Neural cell (in vitro differentiated cells): ENCODE measurements around the gene LYRM7. TPM values are rescaled to one million over a fixed set of nuclear protein-coding genes. Genes with fewer than 3 reads are reported as not detected.

Source experiments
- H2AFZ ChIP-seq: fragments of 200-600, 300-800 bp; sonication (generic), shearing (Covaris generic); 2 replicates; pipeline ENCODE4 v1.6.0; 2014; ENCODE audit warnings: low read depth, mild to moderate bottlenecking, antibody characterized with exemption, low read length, moderate library complexity
- H3F3A ChIP-seq: fragments of 200-600 bp; shearing (Covaris generic); 2 replicates; pipeline ENCODE4 v1.6.1; 2016; ENCODE audit warnings: mild to moderate bottlenecking, moderate library complexity, mixed read lengths, antibody characterized with exemption, low read length; ENCODE audit not compliant: insufficient read depth, poor library complexity, severe bottlenecking
- H3K27ac ChIP-seq: fragments of 200-600, 300-800 bp; sonication (generic), shearing (Covaris generic); 2 replicates; pipeline ENCODE4 v1.5.1; 2014; ENCODE audit warnings: mild to moderate bottlenecking, low read length, moderate library complexity
- H3K27me3 ChIP-seq: fragments of 300-800, 200-600 bp; sonication (generic), shearing (Covaris generic); 2 replicates; pipeline ENCODE4 v1.6.0; 2014; ENCODE audit warnings: mild to moderate bottlenecking, low read depth, low read length, moderate library complexity; ENCODE audit not compliant: insufficient read depth
- H3K36me3 ChIP-seq: fragments of 300-800, 200-600 bp; sonication (generic), shearing (Covaris generic); 2 replicates; pipeline ENCODE4 v1.5.1; 2014; ENCODE audit warnings: mild to moderate bottlenecking, antibody characterized with exemption, low read length, moderate library complexity; ENCODE audit not compliant: insufficient read depth
- H3K4me2 ChIP-seq: fragments of 300-800, 200-600 bp; sonication (generic), shearing (Covaris generic); 2 replicates; pipeline ENCODE4 v1.6.0; 2014; ENCODE audit warnings: mild to moderate bottlenecking, low read length
- H3K4me3 ChIP-seq: fragments of 300-800, 200-600 bp; sonication (generic), shearing (Covaris generic); 2 replicates; pipeline ENCODE4 v1.5.1; 2014; ENCODE audit warnings: mild to moderate bottlenecking, low read length, moderate library complexity
- H3K79me2 ChIP-seq: fragments of 200-600 bp; shearing (Covaris generic); replicated peaks from 2 replicates; pipeline ENCODE4 v1.6.0; 2014; ENCODE audit warnings: mild to moderate bottlenecking, low read length, moderate library complexity; ENCODE audit not compliant: insufficient read depth
- H3K9ac ChIP-seq: fragments of 300-800, 200-600 bp; sonication (generic), shearing (Covaris generic); 2 replicates; pipeline ENCODE4 v1.6.1; 2016; ENCODE audit warnings: mild to moderate bottlenecking, low read length, mixed read lengths
- H3K9me2 ChIP-seq: fragments of 200-600 bp; shearing (Covaris generic); 2 replicates; pipeline ENCODE4 v1.6.1; 2016; ENCODE audit warnings: mild to moderate bottlenecking, low read length, mixed read lengths; ENCODE audit not compliant: insufficient read depth
- H3K9me3 ChIP-seq: fragments of 200-600, 300-800 bp; sonication (generic), shearing (Covaris generic); 2 replicates; pipeline ENCODE4 v1.6.1; 2016; ENCODE audit warnings: mild to moderate bottlenecking, mixed run types, low read length, moderate library complexity, mixed read lengths
- H4K20me1 ChIP-seq: fragments of 200-600 bp; shearing (Covaris generic); 2 replicates; pipeline ENCODE4 v1.6.1; 2016; ENCODE audit warnings: mild to moderate bottlenecking, mixed run types; ENCODE audit not compliant: insufficient read depth
- CTCF ChIP-seq: fragments of 450-650 bp; IDR thresholded peaks from 2 replicates; pipeline ENCODE4 v1.5.1; 2014; ENCODE audit warnings: antibody characterized with exemption, mild to moderate bottlenecking, moderate library complexity; ENCODE audit not compliant: poor library complexity, severe bottlenecking
- EP300 ChIP-seq: fragments of 450-650 bp; conservative IDR thresholded peaks from 2 replicates; pipeline ENCODE4 v1.6.1; 2014; ENCODE audit warnings: antibody characterized with exemption, mild to moderate bottlenecking, moderate library complexity; ENCODE audit not compliant: poor library complexity, severe bottlenecking
- EZH2 ChIP-seq: fragments of 200-600, 300-800 bp; shearing (Covaris generic), sonication (generic); IDR thresholded peaks from 2 replicates; pipeline ENCODE4 v1.6.1; 2014; ENCODE audit warnings: antibody characterized with exemption, low read length, borderline replicate concordance, mild to moderate bottlenecking; ENCODE audit not compliant: insufficient read depth, poor library complexity, severe bottlenecking
- MXI1 ChIP-seq: fragments of 450-650 bp; conservative IDR thresholded peaks from 2 replicates; pipeline ENCODE4 v1.6.1; 2014; ENCODE audit warnings: antibody characterized with exemption, mild to moderate bottlenecking; ENCODE audit not compliant: poor library complexity, severe bottlenecking
- POLR2AphosphoS5 ChIP-seq: IDR thresholded peaks from 2 replicates; pipeline ENCODE4 v1.6.1; 2012
- RAD21 ChIP-seq: fragments of 450-650 bp; conservative IDR thresholded peaks from 2 replicates; pipeline ENCODE4 v1.6.1; 2014; ENCODE audit warnings: antibody characterized with exemption, mild to moderate bottlenecking, moderate library complexity
- REST ChIP-seq: IDR thresholded peaks from 2 replicates; pipeline ENCODE4 v1.6.1; 2012; ENCODE audit warnings: borderline replicate concordance
- SMC3 ChIP-seq: fragments of 450-650 bp; conservative IDR thresholded peaks from 2 replicates; pipeline ENCODE4 v1.6.1; 2014; ENCODE audit warnings: antibody characterized with exemption, mild to moderate bottlenecking, moderate library complexity; ENCODE audit not compliant: poor library complexity
- TAF1 ChIP-seq: IDR thresholded peaks from 2 replicates; pipeline ENCODE4 v1.6.1; 2012; ENCODE audit warnings: low read depth
- polyA plus RNA-seq: library from polyadenylated mRNA; depleted of rRNA; stranded (reverse); fragments of >200 nt; gene quantifications from 2 replicates; pipeline ENCODE4 v1.2.3, GENCODE V29; 2014

LYRM7 gene
- polyA plus RNA-seq, 1 donor from 2014 or later: 8.3 TPM

DNA sequence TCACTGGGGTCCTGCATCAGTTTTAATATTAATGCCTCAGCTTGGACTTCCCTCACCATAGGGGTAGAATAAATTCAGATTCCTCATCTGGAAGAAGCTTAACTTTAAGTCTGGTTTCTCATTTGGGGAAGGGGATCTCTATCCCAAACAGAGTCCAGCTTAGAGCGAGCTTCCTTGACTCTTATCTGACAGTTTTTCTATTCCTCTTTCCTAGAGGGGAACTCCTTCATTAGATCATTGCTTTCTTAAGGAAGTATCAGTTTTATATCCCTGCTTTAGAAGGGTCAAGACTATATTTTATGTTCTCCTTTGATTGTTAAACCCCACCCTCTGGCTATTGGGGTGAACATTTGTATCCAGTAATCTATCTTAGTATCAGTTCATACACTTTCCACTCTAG, 68.9 kb downstream of the LYRM7 start:
- no peaks in the 10 kb centered on the region for H3K79me2 ChIP-seq

GRCh38 chr5:131242728-131243255, 72.0 kb downstream of the LYRM7 start:
- no peaks in the 10 kb centered on the region for H3K27me3 ChIP-seq
- H3K79me2 ChIP-seq: no peaks in the 10 kb centered on the region
- no peaks in the 10 kb centered on the region for H4K20me1 ChIP-seq
- H3F3A ChIP-seq: no peaks in the 10 kb centered on the region
- H3K9ac ChIP-seq: no peak overlapping the region
- H2AFZ ChIP-seq: no peak overlapping the region
- H3K36me3 ChIP-seq: no peaks in the 10 kb centered on the region
- no peaks in the 10 kb centered on the region for H3K9me3 ChIP-seq
- H3K4me3 ChIP-seq: no peak overlapping the region
- H3K9me2 ChIP-seq: no peaks in the 10 kb centered on the region
- H3K4me2 ChIP-seq: no peak overlapping the region
- no peak overlapping the region for H3K27ac ChIP-seq
- TF ChIP-seq MXI1 (no peak), SMC3 (no peak), TAF1 (no peak), POLR2AphosphoS5 (no peak), REST (no peak), CTCF (no peak), EZH2 (no peak), RAD21 (no peak), EP300 (no peak)

More for the DNA sequence above, 68.9 kb downstream of the LYRM7 start:
- H3K27ac ChIP-seq: no peak overlapping the region
- no peak overlapping the region for H3K4me3 ChIP-seq
- no peaks in the 10 kb centered on the region for H3K36me3 ChIP-seq
- no peaks in the 10 kb centered on the region for H3K9me2 ChIP-seq
- H3K9ac ChIP-seq: no peak overlapping the region
- no peak overlapping the region for H2AFZ ChIP-seq
- no peak for TF ChIP-seq RAD21
- TF ChIP-seq EZH2: no peak
- TF ChIP-seq MXI1: no peak
- TF ChIP-seq POLR2AphosphoS5: no peak
- H3K9me3 ChIP-seq: no peaks in the 10 kb centered on the region
- H3K27me3 ChIP-seq: no peaks in the 10 kb centered on the region
- H3F3A ChIP-seq: no peaks in the 10 kb centered on the region
- H3K4me2 ChIP-seq: no peak overlapping the region
- H4K20me1 ChIP-seq: no peaks in the 10 kb centered on the region
